WTC11 (cell line): ENCODE data around the gene RADIL.

ENCODE experiments used
- ATF1 ChIP-seq: sonication (generic); formaldehyde crosslinking; IDR thresholded peaks from 2 replicates; pipeline ENCODE4 v1.8.1; 2023; ENCODE audit warnings: mild to moderate bottlenecking, moderate library complexity, missing genetic modification reagents
- CBFB ChIP-seq: sonication (generic); formaldehyde crosslinking; IDR thresholded peaks from 2 replicates; pipeline ENCODE4 v1.8.1; 2022; ENCODE audit warnings: mild to moderate bottlenecking, low read depth, missing genetic modification reagents
- CREB1 ChIP-seq: sonication (generic); formaldehyde crosslinking; IDR thresholded peaks from 2 replicates; pipeline ENCODE4 v1.8.0; 2023; ENCODE audit warnings: mild to moderate bottlenecking, missing genetic modification reagents
- MXD4 ChIP-seq: fragments of 250-450 bp; sonication (Bioruptor Pico); IDR thresholded peaks from 2 replicates; pipeline ENCODE4 v1.8.0; 2021; ENCODE audit warnings: mild to moderate bottlenecking, moderate library complexity, borderline replicate concordance
- SMAD3 ChIP-seq: sonication (generic); formaldehyde crosslinking; IDR thresholded peaks from 2 replicates; pipeline ENCODE4 v1.8.0; 2022; ENCODE audit warnings: missing genetic modification reagents, mild to moderate bottlenecking, borderline replicate concordance
- TEAD4 ChIP-seq: sonication (generic); formaldehyde crosslinking; IDR thresholded peaks from 2 replicates; pipeline ENCODE4 v1.8.0; 2022; ENCODE audit warnings: mild to moderate bottlenecking, missing genetic modification reagents
- TF ChIP-seq, protein P1 (sequence below): fragments of 200-600 bp; IDR thresholded peaks from 2 replicates; pipeline ENCODE4 v1.8.0; 2022; ENCODE audit warnings: antibody characterized with exemption
- TF ChIP-seq, protein P2 (sequence below): sonication (generic); formaldehyde crosslinking; IDR thresholded peaks from 2 replicates; pipeline ENCODE4 v1.8.0; 2022; ENCODE audit warnings: mild to moderate bottlenecking, missing genetic modification reagents
- TF ChIP-seq, protein P3 (sequence below): sonication (generic); formaldehyde crosslinking; IDR thresholded peaks from 2 replicates; pipeline ENCODE4 v1.8.0; 2022; ENCODE audit warnings: missing genetic modification reagents

DNA sequence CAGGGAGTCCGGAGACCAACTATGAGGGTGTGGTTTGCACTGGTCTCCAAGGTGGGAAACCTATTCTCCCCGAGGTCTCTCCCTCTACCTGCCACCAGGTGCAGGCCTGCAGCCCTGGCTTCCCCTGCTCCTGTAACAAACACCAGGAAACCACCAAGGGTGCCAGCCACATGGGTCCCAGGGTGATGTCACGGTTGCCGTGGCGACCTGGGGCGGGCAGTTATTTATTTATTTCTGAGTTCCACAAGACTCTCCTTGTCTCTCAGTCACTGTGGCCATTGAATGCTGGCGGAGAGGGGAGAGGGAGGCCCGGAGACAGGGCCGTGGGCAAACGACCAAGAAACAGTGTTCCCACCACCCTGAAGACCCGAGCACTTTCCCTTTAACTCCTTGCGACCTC lies 48.4 kb upstream of the RADIL start:
- TF ChIP-seq, protein P1, sequence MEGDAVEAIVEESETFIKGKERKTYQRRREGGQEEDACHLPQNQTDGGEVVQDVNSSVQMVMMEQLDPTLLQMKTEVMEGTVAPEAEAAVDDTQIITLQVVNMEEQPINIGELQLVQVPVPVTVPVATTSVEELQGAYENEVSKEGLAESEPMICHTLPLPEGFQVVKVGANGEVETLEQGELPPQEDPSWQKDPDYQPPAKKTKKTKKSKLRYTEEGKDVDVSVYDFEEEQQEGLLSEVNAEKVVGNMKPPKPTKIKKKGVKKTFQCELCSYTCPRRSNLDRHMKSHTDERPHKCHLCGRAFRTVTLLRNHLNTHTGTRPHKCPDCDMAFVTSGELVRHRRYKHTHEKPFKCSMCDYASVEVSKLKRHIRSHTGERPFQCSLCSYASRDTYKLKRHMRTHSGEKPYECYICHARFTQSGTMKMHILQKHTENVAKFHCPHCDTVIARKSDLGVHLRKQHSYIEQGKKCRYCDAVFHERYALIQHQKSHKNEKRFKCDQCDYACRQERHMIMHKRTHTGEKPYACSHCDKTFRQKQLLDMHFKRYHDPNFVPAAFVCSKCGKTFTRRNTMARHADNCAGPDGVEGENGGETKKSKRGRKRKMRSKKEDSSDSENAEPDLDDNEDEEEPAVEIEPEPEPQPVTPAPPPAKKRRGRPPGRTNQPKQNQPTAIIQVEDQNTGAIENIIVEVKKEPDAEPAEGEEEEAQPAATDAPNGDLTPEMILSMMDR: no peak
- TF ChIP-seq TEAD4 (no peak), MXD4 (CRISPR knock-in tag) (no peak), ATF1 (CRISPR knock-in tag) (no peak), CBFB (CRISPR knock-in tag) (no peak), CREB1 (CRISPR knock-in tag) (no peak), SMAD3 (CRISPR knock-in tag) (no peak)
- TF ChIP-seq, protein P2, sequence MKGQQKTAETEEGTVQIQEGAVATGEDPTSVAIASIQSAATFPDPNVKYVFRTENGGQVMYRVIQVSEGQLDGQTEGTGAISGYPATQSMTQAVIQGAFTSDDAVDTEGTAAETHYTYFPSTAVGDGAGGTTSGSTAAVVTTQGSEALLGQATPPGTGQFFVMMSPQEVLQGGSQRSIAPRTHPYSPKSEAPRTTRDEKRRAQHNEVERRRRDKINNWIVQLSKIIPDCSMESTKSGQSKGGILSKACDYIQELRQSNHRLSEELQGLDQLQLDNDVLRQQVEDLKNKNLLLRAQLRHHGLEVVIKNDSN (CRISPR knock-in tag): no peak
- TF ChIP-seq, protein P3, sequence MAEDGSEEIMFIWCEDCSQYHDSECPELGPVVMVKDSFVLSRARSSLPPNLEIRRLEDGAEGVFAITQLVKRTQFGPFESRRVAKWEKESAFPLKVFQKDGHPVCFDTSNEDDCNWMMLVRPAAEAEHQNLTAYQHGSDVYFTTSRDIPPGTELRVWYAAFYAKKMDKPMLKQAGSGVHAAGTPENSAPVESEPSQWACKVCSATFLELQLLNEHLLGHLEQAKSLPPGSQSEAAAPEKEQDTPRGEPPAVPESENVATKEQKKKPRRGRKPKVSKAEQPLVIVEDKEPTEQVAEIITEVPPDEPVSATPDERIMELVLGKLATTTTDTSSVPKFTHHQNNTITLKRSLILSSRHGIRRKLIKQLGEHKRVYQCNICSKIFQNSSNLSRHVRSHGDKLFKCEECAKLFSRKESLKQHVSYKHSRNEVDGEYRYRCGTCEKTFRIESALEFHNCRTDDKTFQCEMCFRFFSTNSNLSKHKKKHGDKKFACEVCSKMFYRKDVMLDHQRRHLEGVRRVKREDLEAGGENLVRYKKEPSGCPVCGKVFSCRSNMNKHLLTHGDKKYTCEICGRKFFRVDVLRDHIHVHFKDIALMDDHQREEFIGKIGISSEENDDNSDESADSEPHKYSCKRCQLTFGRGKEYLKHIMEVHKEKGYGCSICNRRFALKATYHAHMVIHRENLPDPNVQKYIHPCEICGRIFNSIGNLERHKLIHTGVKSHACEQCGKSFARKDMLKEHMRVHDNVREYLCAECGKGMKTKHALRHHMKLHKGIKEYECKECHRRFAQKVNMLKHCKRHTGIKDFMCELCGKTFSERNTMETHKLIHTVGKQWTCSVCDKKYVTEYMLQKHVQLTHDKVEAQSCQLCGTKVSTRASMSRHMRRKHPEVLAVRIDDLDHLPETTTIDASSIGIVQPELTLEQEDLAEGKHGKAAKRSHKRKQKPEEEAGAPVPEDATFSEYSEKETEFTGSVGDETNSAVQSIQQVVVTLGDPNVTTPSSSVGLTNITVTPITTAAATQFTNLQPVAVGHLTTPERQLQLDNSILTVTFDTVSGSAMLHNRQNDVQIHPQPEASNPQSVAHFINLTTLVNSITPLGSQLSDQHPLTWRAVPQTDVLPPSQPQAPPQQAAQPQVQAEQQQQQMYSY: no peak
